NCI-H187 treated with DMSO at 0.1 percent for 48 hours (cell line): Measurements from ENCODE around the gene KHDC3L.
"Not testable (repeated sequence)": the region's sequence is repeated elsewhere in the genome, so short reads cannot be mapped to it uniquely, and the experiment has no call there.

Experiments used
- DNase-seq: peaks from one replicate; lab custom pipeline; 2025; lab: John Stamatoyannopoulos, UW

KHDC3L gene

DNA sequence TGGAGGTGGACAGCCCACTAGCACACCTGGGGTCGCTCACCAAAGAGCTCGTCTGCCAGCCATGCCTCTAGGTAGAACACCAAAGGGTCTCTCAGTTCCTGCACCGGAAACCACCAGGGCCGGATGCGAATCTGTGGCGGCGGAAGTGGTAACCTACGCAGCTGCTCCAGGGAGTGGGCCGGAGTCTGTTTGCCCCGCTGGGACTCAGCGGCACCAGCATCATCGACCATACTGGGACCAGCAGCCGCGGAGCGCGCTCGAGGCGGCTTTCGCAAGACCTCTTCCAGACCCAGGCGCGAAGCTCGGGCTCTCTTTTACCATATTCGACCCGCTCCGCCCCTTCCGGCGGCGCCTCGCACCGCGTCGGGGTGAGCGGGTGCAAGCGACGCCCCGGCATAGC is 7.1 kb downstream of the KHDC3L start, which contains the start of gene OOEP:
TSS of gene OOEP (minus strand) at position 335 of the 400 bp plus-strand sequence. CDS start at position 230, 105 bp downstream.
- DNase-seq, result no peak

DNA sequence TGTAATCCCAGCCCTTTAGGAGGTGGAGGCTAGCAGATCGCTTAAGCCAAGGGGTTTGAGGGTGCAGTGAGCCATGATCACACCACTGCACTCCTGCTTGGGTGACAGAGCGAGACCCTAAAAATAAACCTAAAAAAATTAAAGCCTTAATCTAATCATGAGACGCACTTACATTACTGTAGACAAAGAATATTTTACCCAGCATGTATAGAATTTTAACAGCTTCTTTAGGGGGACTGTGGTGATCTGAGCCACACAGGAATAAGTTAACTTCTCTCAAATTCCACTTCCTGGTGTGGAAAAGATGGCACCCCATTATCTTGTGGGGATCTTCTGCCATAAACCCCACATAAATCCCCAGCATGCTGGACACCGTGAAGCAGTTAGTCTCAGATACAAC is 9.5 kb downstream of the KHDC3L start:
- DNase-seq, result no peak

DNA sequence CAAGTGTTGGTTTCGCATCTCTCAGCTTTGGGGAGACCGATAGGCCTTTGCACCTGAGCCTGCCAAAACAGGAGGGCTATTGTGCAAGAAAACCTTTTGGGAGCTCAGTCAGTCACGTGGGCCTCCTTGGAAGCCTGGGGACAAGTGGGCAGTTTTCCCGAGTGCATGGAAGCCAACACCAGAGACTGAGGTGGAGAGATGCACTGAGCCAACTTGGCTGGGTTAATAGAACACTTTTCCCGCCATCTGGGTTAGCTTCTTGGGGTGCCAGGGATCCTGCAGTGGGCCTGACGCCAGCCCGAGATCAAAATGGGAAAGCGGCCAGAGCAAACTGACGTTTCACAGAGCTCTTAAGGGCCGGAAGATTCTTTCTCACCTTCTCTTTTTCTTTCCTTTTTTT is 10.1 kb downstream of the KHDC3L start:
- DNase-seq, result no peak

DNA sequence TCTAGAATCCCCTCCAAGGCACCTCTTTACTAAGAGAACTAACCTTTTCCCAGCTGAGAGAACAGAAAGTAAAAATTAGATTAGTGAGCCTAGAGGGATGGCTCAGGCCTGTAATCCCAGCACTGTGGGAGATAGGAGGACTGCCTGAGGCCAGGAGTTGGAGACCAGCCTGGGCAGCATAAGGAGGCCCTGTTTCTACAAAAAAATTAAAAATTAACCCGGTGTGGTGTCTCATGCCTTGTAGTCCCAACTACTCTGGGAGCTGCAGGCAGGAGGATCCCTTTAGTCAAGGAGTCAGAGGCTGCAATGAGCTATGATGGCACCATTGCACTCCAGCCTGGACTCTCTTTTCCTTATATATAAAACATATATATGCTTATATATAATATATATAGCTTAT is 12.8 kb downstream of the KHDC3L start:
- DNase-seq, result no peak

DNA sequence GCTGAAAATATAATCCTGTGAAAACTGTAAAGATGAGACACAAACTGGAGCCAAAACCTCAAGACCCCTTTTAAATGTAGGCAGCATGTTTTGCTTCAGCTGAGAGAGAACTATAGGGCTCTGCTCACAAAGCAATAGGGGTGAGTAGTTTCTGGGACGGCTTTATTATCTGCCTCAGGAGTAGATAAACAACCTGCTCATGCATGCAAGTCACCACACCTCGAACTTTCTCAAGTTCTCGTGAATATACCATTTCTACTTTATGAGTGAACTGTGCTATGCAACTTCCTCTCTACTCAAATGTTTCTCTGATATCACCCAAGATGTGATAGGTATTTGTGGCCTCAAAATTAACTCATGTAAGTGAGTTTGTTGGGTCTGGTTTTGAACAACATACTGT is 14.8 kb downstream of the KHDC3L start:
- DNase-seq, result no peak

DNA sequence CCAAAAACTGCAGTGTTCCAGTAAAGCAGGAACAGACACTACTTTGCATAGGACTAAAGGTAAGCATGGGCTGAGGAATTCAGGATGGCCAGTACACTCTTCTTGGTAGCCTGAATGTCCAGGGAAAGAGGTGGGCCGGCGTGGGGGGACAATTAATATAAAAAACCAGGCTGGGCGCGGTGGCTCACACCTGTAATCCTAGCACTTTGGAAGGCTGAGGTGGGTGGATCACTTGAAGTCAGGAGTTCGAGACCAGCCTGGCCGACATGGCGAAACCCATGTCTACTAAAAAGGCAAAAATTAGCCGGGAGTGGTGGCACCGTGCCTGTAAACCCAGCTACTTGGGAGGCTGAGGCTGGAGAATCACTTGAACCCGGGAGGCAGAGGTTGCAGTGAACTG is 19.1 kb downstream of the KHDC3L start:
- DNase-seq, result not testable (repeated sequence)

DNA sequence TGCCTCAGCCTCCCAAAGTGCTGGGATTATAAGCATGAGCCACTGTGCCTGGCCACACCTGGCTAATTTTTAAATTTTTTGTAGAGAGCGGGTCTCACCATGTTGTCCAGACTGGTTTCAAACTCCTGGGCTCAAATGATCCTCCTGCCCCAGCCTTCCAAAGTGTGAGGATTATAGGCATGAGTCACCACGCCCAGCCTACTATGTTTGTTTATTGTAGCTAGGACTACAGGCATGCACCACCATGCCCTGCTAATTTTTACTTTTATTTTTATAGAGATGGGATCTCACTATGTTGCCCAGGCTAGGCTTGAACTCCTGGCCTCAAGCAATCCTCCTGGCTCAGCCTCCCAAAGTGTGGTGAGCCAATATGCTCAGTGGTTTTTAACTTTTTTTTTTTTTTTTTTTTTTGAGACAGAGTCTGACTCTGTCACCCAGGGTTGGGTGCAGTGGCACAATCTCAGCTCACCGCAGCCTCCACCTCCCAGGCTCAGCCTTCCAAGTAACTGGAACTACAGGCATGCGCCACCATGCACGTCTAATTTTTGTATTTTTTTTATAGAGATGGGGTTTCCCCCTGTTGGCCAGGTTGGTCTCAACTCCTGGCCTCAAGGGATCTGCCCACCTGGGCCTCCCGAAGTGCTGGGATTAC is 20.1 kb downstream of the KHDC3L start:
- no peak for DNase-seq

DNA sequence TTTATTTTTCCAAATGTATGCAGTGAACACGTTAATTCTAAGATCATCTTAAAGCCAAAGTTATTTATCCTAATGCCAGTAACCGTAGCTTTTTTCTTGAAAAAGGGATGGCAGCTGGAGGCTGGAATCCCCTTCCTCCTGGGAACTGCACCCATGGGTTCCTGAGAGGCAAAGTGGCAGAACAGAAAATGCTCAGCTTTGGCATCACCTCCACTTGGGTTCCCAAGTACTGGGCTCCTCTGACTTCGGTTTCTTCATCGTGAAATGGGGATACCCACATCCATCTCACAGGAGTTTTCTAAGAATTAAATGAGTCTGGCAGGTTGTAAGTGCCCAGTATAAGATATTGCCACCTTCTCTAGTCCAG is 26.0 kb downstream of the KHDC3L start:
- no peak for DNase-seq

DNA sequence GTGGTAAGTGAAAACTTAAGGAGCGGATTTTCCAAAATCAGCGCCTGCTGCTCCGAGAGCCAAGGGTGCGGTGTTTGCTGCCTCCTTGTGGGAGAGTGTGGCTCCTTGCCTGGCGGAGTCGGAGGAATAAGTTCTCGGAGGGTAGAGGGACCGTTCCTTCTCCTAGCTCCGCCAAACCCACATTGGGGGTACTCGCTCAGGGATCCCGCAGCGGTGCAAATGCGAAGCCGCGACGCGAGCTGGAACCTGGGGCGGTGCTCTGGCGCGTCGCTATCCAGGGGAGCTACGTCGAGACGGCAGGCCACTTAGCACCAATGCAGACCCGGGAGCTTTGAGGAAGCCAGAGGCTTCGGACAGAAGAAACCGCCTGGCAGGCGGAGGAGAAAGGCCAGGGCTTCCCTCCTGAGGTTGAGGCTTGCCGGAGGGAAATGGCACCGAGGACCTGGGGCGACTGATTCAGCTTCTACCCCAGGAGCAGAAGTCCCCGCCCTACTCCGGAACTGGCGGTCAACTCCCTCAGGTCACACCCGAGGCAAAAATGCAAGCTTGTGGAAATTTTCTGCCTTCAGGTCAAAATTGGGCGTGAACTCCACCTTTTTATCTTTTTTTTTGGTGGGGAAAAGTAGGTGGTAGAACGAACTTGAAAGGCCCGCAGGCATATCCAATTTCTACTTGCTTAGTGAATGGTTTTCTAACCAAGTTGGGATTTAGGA is 26.5 kb downstream of the KHDC3L start:
- no peak for DNase-seq

DNA sequence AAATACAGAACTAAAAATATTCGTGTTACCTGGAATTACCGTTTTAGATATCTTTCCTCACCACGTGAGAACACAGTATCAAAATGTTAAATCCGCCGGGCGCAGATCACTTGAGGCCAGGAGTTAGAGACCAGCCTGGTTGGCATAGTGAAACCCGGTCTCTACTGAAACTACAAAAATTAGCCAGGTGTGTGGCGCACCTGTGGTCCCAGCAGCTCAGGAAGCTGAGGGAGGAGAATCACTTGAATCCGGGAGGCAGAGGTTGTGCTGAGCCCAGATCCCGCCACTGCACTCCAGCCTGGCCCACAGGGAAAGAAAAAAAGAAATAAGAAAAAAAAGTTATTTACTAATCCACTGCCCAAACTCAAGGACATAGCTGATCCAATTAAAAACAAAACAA is 27.4 kb downstream of the KHDC3L start:
- DNase-seq, result no peak

DNA sequence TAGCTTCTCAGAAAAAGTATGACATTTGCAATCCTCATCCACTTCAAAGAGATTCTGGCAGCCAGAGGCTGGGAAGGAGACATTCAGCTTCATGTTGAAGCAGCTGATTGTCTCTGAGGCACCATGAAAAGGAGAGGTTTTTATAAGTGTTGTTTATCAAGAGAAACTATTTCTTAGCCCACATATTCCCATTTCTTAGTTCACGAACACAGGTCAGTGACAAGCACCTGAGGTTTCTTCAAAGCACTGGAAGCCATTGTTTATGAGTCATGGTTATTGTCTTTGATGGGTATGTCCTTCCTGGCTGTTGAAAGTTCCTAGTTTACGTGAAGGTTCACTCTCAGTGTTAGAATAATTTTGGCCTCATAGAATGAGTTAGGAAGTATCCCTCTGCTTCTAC is 29.2 kb downstream of the KHDC3L start:
- DNase-seq, result no peak

DNA sequence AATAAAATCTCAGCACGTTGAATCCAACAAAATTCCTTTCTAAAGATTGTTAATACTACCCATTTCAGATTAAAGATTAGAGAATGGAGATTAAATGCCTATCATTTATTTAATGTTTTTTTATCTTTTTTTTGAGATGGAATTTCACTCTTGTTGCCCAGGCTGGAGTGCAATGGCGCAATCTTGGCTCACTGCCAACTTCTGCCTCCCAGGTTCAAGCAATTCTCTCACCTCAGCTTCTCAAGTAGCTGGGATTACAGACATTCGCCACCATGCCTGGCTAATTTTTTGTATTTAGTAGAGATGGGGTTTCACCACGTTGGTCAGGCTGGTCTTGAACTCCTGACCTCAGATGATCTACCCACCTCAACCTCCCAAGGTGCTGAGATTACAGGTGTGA is 29.7 kb downstream of the KHDC3L start:
- DNase-seq, result not testable (repeated sequence)

DNA sequence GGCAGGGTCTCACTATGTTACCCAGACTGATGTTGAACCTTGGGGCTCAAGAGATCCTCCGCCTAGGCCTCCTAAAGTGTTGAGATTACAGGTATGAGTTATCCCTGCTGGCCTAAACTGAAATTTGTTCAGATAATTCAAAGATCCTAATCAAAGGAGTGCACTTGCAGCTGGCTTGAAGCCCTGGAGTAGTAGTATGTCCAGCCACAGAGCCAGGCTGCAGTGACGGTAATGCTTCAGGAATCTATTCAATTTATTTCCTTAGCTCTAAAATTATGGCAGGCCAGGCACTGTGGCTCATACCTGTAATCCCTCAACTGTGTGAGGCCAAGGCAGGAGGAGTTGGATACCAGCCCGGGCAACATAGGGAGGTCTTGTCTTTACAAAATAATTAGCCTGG is 30.8 kb downstream of the KHDC3L start:
- DNase-seq, result no peak

DNA sequence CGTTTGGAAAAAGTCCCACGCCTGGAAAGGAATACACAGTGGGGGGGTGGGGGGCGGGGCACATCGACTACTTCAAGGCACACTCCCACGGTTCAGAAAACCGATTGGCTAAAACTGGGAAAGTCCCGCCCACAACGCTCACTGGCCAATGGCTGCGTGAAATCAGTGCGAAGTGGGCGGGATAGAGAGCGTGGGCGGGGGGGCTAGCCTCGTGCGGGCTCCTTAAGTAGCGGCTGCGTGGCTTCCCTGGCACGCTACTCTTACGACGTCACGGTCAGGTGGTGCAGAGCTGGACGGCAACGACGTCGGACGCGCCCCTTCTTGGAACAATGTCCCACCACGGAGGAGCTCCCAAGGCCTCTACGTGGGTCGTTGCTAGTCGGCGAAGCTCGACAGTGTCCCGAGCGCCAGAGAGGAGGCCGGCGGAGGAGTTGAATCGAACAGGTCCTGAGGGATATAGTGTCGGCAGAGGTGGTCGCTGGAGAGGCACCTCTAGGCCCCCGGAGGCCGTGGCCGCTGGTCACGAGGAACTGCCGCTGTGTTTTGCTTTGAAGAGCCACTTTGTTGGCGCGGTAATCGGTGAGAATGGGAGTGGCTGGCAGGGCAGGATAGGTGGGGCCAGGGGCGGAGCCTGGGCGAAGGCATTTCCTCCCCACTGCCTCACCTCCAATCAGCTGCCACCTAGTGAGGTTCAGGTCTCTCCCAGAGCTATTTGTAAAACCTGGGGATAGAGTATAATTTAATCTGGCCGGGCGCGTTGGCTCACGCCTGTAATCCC is 32.3 kb downstream of the KHDC3L start, which contains the start of gene DDX43:
TSS of gene DDX43 (plus strand) at position 252 of the 778 bp plus-strand sequence. CDS start at position 330, 78 bp downstream.
- no peak for DNase-seq

DNA sequence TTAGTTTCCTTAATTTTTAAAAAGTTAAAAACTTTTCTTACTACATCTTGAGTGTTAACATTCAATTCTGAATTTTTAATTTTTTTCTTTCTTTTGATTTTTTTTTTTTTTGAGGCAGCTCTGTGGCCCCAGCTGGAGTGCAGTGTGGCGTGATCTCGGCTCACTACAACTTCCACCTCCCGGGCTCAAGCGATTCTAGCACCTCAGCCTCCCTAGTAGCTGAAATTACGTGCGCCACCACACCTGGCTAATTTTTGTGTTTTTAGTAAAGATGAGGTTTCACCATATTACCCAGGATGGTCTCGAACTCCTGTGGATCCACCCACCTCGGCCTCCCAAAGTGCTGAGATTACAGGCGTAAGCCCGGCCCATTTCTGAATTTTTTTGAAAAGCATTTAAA is 33.4 kb downstream of the KHDC3L start:
- no peak for DNase-seq

DNA sequence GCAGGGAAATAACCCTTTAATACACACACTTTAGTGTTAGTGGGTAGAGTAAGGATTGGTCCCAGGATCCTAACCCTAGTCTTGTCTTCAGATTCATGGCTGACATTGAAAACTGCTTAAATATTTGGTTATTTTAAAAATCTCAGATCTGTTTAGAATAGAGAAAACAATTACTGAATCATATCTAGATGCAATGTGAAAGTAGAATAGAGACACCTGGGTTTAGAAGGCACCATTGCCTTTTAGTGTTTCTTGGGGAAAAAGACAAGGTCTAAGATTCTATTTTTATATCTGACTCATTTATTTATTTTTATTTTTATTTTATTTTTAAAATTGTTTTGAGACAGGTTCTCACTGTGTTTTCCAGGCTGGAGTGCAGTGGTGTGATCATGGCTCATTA is 38.2 kb downstream of the KHDC3L start:
- no peak for DNase-seq

DNA sequence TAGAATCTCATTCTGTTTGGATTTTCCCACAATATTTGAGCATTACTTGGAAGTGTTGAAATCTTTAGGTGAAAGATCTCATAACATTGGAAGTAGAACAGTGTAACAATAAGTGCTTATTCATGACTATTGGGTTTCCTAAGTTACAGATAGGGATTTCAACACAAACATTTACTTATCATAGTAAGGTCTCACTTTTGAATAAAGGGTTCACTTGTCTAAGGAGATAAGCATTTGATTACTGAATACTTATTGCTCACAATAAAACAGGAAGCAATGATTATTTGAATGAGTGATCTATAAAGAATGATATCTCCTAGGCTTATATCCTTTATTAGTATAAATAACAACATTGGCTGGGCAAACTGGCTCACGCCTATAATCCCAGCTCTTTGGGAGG is 46.9 kb downstream of the KHDC3L start:
- DNase-seq, result no peak

DNA sequence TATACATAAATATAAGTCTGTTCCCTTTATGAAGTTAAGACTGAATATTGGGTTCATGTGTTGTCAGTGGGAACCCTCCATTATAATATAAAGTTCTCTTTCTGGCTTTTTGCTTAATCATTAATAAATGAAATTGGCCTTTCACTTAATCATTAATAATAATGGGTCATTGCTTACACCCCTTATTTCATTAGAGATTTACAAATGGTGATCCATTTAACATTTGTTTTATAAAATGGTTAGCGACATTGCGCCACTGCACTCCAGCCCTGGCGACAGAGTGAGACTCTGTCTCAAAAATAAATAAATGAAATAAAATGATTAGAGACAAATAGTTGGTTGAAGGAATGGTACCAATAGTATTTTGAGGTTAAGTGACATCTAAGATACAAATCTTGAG is 50.6 kb downstream of the KHDC3L start:
- no peak for DNase-seq
